Measurements from ENCODE around the gene XYLT1.

Gene XYLT1

GRCh38 chr16:17389384-17389783, 81.4 kb downstream of the XYLT1 start:
- in situ Hi-C loops (cut with MboI; ENCODE audit: low pct_unique_long_range_greater_than_20kb, low sequenced_read_pairs, unreplicated experiment), result no loop called here
- no peak for DNase-seq (ENCODE audit: low spot score)
- TF ChIP-seq CTCF (IDR thresholded peaks at IDR 0.05; ENCODE audit: extremely low read depth, insufficient read depth, missing control alignments), result no peak

- no peak for DNase-seq (ENCODE audit: low spot score)
- in situ Hi-C loops (cut with MboI; ENCODE audit: low pct_unique_long_range_greater_than_20kb, low sequenced_read_pairs, unreplicated experiment), result no loop called here
These were observed 83.5 kb downstream of the XYLT1 start for GRCh38 chr16:17387256-17387655.

GRCh38 chr16:17386229-17386628, 84.5 kb downstream of the XYLT1 start:
- TF ChIP-seq CTCF (IDR thresholded peaks at IDR 0.05; ENCODE audit: extremely low read depth, insufficient read depth, missing control alignments), result no peak

More at GRCh38 chr16:17387256-17387655, 83.5 kb downstream of the XYLT1 start:
- TF ChIP-seq CTCF (IDR thresholded peaks at IDR 0.05; ENCODE audit: extremely low read depth, insufficient read depth, missing control alignments), result no peak

GRCh38 chr16:17384471-17384870, 86.3 kb downstream of the XYLT1 start:
- no peak for DNase-seq (ENCODE audit: low spot score)
- TF ChIP-seq CTCF (IDR thresholded peaks at IDR 0.05; ENCODE audit: extremely low read depth, insufficient read depth, missing control alignments), result no peak
- in situ Hi-C loops (cut with MboI; ENCODE audit: low pct_unique_long_range_greater_than_20kb, low sequenced_read_pairs, unreplicated experiment), result no loop called here

More at GRCh38 chr16:17386229-17386628, 84.5 kb downstream of the XYLT1 start:
- DNase-seq (ENCODE audit: low spot score), result no peak
- in situ Hi-C loops (cut with MboI; ENCODE audit: low pct_unique_long_range_greater_than_20kb, low sequenced_read_pairs, unreplicated experiment), result no loop called here

GRCh38 chr16:17382949-17383863, 87.6 kb downstream of the XYLT1 start:
- in situ Hi-C loops (cut with MboI; ENCODE audit: low pct_unique_long_range_greater_than_20kb, low sequenced_read_pairs, unreplicated experiment), result no loop called here
- no peak for TF ChIP-seq CTCF (IDR thresholded peaks at IDR 0.05; ENCODE audit: extremely low read depth, insufficient read depth, missing control alignments)
- no peak for DNase-seq (ENCODE audit: low spot score)

GRCh38 chr16:17382514-17382913, 88.2 kb downstream of the XYLT1 start:
- DNase-seq (ENCODE audit: low spot score), result no peak
- in situ Hi-C loops (cut with MboI; ENCODE audit: low pct_unique_long_range_greater_than_20kb, low sequenced_read_pairs, unreplicated experiment), result no loop called here
- TF ChIP-seq CTCF (IDR thresholded peaks at IDR 0.05; ENCODE audit: extremely low read depth, insufficient read depth, missing control alignments), result no peak

All from GM13977 (cell line).